ENCODE results near the gene HOXD10.

The HOXD10 gene

GRCh38 chr2:176103194-176103593 lies 13.4 kb upstream of the HOXD10 start:
- Histone ChIP-seq H3K27me3 (ENCODE audit: insufficient read depth, poor library complexity, severe bottlenecking) (peaks cover 81% of the 10 kb centered on the region), H3K27ac (replicated peaks) (no peak overlapping the region), H3K4me3 (replicated peaks; ENCODE audit: insufficient read depth, low read length) (no peak overlapping the region)
- TF ChIP-seq GABPA (IDR thresholded peaks at IDR 0.05; ENCODE audit: low read depth) (no peak), CTCF (IDR thresholded peaks at IDR 0.05; ENCODE audit: insufficient read depth, low read length) (no peak), REST (IDR thresholded peaks at IDR 0.05; ENCODE audit: insufficient replicate concordance, low read depth) (no peak), POLR2AphosphoS5 (IDR thresholded peaks at IDR 0.05; ENCODE audit: low read depth) (no peak), SPI1 (IDR thresholded peaks at IDR 0.05; ENCODE audit: borderline replicate concordance, low read depth) (no peak)
- DNase-seq (ENCODE audit: low read depth in 1 of 2, low spot score in 1 of 2): no peak

GRCh38 chr2:176103742-176104315 lies 12.7 kb upstream of the HOXD10 start:
- no peak overlapping the region for H3K4me3 ChIP-seq (replicated peaks; ENCODE audit: insufficient read depth, low read length)
- no peak overlapping the region for H3K27ac ChIP-seq (replicated peaks)
- DNase-seq (ENCODE audit: low read depth in 1 of 2, low spot score in 1 of 2): no peak
- peaks cover 79% of the 10 kb centered on the region for H3K27me3 ChIP-seq (ENCODE audit: insufficient read depth, poor library complexity, severe bottlenecking)
- no peak for TF ChIP-seq CTCF (IDR thresholded peaks at IDR 0.05; ENCODE audit: insufficient read depth, low read length)
- TF ChIP-seq REST (IDR thresholded peaks at IDR 0.05; ENCODE audit: insufficient replicate concordance, low read depth): no peak
- no peak for TF ChIP-seq GABPA (IDR thresholded peaks at IDR 0.05; ENCODE audit: low read depth)
- TF ChIP-seq SPI1 (IDR thresholded peaks at IDR 0.05; ENCODE audit: borderline replicate concordance, low read depth): no peak

GRCh38 chr2:176104316-176105077 lies 12.1 kb upstream of the HOXD10 start:
- H3K27me3 ChIP-seq (ENCODE audit: insufficient read depth, poor library complexity, severe bottlenecking): peaks cover 79% of the 10 kb centered on the region
- DNase-seq (ENCODE audit: low read depth in 1 of 2, low spot score in 1 of 2): no peak
- no peak overlapping the region for H3K4me3 ChIP-seq (replicated peaks; ENCODE audit: insufficient read depth, low read length)

More at GRCh38 chr2:176104316-176105077, 12.1 kb upstream of the HOXD10 start:
- H3K27ac ChIP-seq (replicated peaks): no peak overlapping the region
- TF ChIP-seq POLR2AphosphoS5 (IDR thresholded peaks at IDR 0.05; ENCODE audit: low read depth) (no peak), SPI1 (IDR thresholded peaks at IDR 0.05; ENCODE audit: borderline replicate concordance, low read depth) (no peak), GABPA (IDR thresholded peaks at IDR 0.05; ENCODE audit: low read depth) (no peak), REST (IDR thresholded peaks at IDR 0.05; ENCODE audit: insufficient replicate concordance, low read depth) (no peak), CTCF (IDR thresholded peaks at IDR 0.05; ENCODE audit: insufficient read depth, low read length) (no peak)

All from HL-60 (cell line).